MCF 10A (cell line): ENCODE measurements around the gene GLT1D1. TPM values are rescaled to one million over a fixed set of nuclear protein-coding genes. Genes with fewer than 3 reads are reported as not detected.

Experiments used
- BruUV-seq: library from RNA; stranded (reverse); fragments of 400-500 nt; replicated peaks from 2 replicates; lab custom pipeline; 2021; lab: Mats Ljungman, UMichigan
- CTCF ChIA-PET: fragments of 300-600 bp; sonication (Branson Sonifier 250); formaldehyde crosslinking; extraction: SDS; loops from one replicate; lab custom pipeline; 2021; ENCODE audit warnings: antibody characterized with exemption, inconsistent platforms; lab: Yijun Ruan, JAX
- POLR2A ChIA-PET: fragments of 300-600, 350-650 bp; sonication (Branson Sonifier 250); formaldehyde crosslinking; extraction: SDS; loops from one replicate; lab custom pipeline; 2020; ENCODE audit warnings: antibody characterized with exemption, inconsistent platforms; lab: Yijun Ruan, JAX
- DNase-seq: peaks from one replicate; pipeline ENCODE4 v3.0.0-alpha.2; 2018; ENCODE audit not compliant: unreplicated experiment
- H3K27ac Mint-ChIP-seq: one replicate; pipeline ENCODE4 v1.8.0; 2022; ENCODE audit warnings: mild to moderate bottlenecking, low read depth, mixed read lengths; ENCODE audit not compliant: unreplicated experiment
- H3K27me3 Mint-ChIP-seq: one replicate; pipeline ENCODE4 v1.8.0; 2022; ENCODE audit warnings: mixed read lengths; ENCODE audit not compliant: insufficient read depth, unreplicated experiment
- H3K36me3 Mint-ChIP-seq: one replicate; pipeline ENCODE4 v1.8.0; 2022; ENCODE audit warnings: mild to moderate bottlenecking, moderate library complexity, mixed read lengths; ENCODE audit not compliant: insufficient read depth, unreplicated experiment
- H3K4me1 Mint-ChIP-seq: one replicate; pipeline ENCODE4 v1.8.0; 2022; ENCODE audit warnings: mixed read lengths; ENCODE audit not compliant: insufficient read depth, unreplicated experiment
- H3K4me3 Mint-ChIP-seq: one replicate; pipeline ENCODE4 v1.8.0; 2022; ENCODE audit warnings: mild to moderate bottlenecking, moderate library complexity, mixed read lengths; ENCODE audit not compliant: unreplicated experiment
- H3K9me3 Mint-ChIP-seq: one replicate; pipeline ENCODE4 v1.8.0; 2022; ENCODE audit warnings: mixed read lengths; ENCODE audit not compliant: unreplicated experiment
- CTCF ChIP-seq: fragments of 200-600 bp; IDR thresholded peaks from one replicate; pipeline ENCODE4 v1.8.0; 2022; ENCODE audit warnings: antibody characterized with exemption, mild to moderate bottlenecking; ENCODE audit not compliant: unreplicated experiment
- intact Hi-C: fragments of 100-400 bp; cut with micrococcal nuclease; formaldehyde crosslinking; loops from 2 replicates; pipeline ENCODE4 v1.14.1; 2022
- total RNA-seq: library from RNA; stranded (reverse); gene quantifications from 2 replicates; pipeline ENCODE4 v1.2.3, GENCODE V29; 2022

The GLT1D1 gene
- total RNA-seq, 1 experiment from 2014 or later = not detected

- Mint-ChIP-seq H3K9me3 (no peaks in the 10 kb centered on the region), H3K4me3 (no peak overlapping the region), H3K27ac (no peak overlapping the region), H3K27me3 (no peaks in the 10 kb centered on the region), H3K4me1 (no peaks in the 10 kb centered on the region), H3K36me3 (no peaks in the 10 kb centered on the region)
- no TSS peak for BruUV-seq
- no peak for DNase-seq
- ChIA-PET POLR2A (no interaction called here), CTCF (no interaction called here)
- TF ChIP-seq CTCF = no peak
- intact Hi-C loops = no loop called here
Measured at GRCh38 chr12:128908254-128908653, 55.0 kb downstream of the GLT1D1 start.

GRCh38 chr12:128909653-128910052 is 56.4 kb downstream of the GLT1D1 start:
- intact Hi-C loops = no loop called here
- DNase-seq = no peak
- no peaks in the 10 kb centered on the region for H3K4me1 Mint-ChIP-seq
- no peaks in the 10 kb centered on the region for H3K27me3 Mint-ChIP-seq
- CTCF ChIA-PET = no interaction called here
- no peaks in the 10 kb centered on the region for H3K36me3 Mint-ChIP-seq
- no peak for TF ChIP-seq CTCF
- H3K9me3 Mint-ChIP-seq = no peaks in the 10 kb centered on the region
- no peak overlapping the region for H3K4me3 Mint-ChIP-seq
- no peak overlapping the region for H3K27ac Mint-ChIP-seq
- no TSS peak for BruUV-seq
- POLR2A ChIA-PET = interaction anchor here (1.9 kb wide), 1 partner anchor 11 kb away, joined by 5 read pairs; no protein-coding TSS in a partner anchor

- intact Hi-C loops = no loop called here
- BruUV-seq = no TSS peak
- Mint-ChIP-seq H3K27me3 (no peaks in the 10 kb centered on the region), H3K4me1 (no peaks in the 10 kb centered on the region), H3K4me3 (no peak overlapping the region), H3K9me3 (no peaks in the 10 kb centered on the region), H3K27ac (no peak overlapping the region), H3K36me3 (no peaks in the 10 kb centered on the region)
- TF ChIP-seq CTCF = no peak
- DNase-seq = no peak
- CTCF ChIA-PET = interaction anchor here (0.8 kb wide), 1 partner anchor 93 kb away, joined by 3 read pairs; no protein-coding TSS in a partner anchor
- POLR2A ChIA-PET = interaction anchor here (1.9 kb wide), 1 partner anchor 10 kb away, joined by 5 read pairs; no protein-coding TSS in a partner anchor
Measured at GRCh38 chr12:128910629-128911028, 57.4 kb downstream of the GLT1D1 start.

GRCh38 chr12:128911861-128912260 is 58.6 kb downstream of the GLT1D1 start:
- ChIA-PET CTCF (no interaction called here), POLR2A (no interaction called here)
- Mint-ChIP-seq H3K4me3 (no peak overlapping the region), H3K27me3 (no peaks in the 10 kb centered on the region), H3K9me3 (no peaks in the 10 kb centered on the region), H3K27ac (no peak overlapping the region), H3K4me1 (no peaks in the 10 kb centered on the region), H3K36me3 (no peaks in the 10 kb centered on the region)
- DNase-seq = no peak
- BruUV-seq = no TSS peak
- intact Hi-C loops = no loop called here
- no peak for TF ChIP-seq CTCF
